ENCODE measurements around the gene RPL36. TPM values are rescaled to one million over a fixed set of nuclear protein-coding genes. Genes with fewer than 3 reads are reported as not detected.

The RPL36 gene
- total RNA-seq, 6 experiments from 2014 or later = 232 to 283 (median 251) TPM

- TF ChIP-seq POLR2A (IDR thresholded peaks at IDR 0.05) = no peak
- TF ChIP-seq, protein P1, sequence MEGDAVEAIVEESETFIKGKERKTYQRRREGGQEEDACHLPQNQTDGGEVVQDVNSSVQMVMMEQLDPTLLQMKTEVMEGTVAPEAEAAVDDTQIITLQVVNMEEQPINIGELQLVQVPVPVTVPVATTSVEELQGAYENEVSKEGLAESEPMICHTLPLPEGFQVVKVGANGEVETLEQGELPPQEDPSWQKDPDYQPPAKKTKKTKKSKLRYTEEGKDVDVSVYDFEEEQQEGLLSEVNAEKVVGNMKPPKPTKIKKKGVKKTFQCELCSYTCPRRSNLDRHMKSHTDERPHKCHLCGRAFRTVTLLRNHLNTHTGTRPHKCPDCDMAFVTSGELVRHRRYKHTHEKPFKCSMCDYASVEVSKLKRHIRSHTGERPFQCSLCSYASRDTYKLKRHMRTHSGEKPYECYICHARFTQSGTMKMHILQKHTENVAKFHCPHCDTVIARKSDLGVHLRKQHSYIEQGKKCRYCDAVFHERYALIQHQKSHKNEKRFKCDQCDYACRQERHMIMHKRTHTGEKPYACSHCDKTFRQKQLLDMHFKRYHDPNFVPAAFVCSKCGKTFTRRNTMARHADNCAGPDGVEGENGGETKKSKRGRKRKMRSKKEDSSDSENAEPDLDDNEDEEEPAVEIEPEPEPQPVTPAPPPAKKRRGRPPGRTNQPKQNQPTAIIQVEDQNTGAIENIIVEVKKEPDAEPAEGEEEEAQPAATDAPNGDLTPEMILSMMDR (IDR thresholded peaks at IDR 0.05) = no peak
Observed at GRCh38 chr19:5713228-5713627, 23.1 kb downstream of the RPL36 start.

DNA sequence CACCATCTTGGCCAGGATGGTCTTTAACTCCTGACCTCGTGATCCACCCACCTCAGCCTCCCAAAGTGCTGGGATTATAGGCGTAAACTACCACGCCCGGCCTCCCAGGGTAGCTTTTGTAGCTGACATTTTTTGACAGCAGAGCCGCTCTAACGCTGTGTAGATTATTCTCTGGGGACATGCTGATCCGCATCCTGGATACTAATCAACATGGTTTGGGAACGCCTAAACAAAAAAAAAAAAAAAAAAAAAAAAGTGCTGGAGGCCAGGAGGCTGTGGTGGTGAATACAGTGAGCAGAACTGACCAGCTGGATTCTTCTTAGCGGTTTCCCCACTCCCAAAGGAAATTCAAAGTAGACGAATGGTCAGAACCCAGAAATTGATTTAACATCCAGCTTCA, 24.7 kb downstream of the RPL36 start:
- DNase-seq (no peak), ATAC-seq (no peak)
- Histone ChIP-seq H3K4me3 (no peak overlapping the region), H3K9me3 (no peaks in the 10 kb centered on the region), H3K27ac (no peak overlapping the region), H3K36me3 (peaks cover 0 to 39% (median 24%) of the 10 kb centered on the region in 4 donors), H3K4me1 (peaks cover 0 to 22% (median 11%) of the 10 kb centered on the region in 4 donors), H3K27me3 (no peaks in the 10 kb centered on the region)
- intact Hi-C loops (cut with DNase I) = no loop called here
- TF ChIP-seq, protein P1 (IDR thresholded peaks at IDR 0.05) = no peak
- no peak for TF ChIP-seq POLR2A (IDR thresholded peaks at IDR 0.05)
- WGBS (ENCODE audit: insufficient coverage, low coverage, low lambda C conversion rate, missing lambda C conversion rate) = 78% methylated on average over 3 of the region's 10 CpGs

More at GRCh38 chr19:5713228-5713627, 23.1 kb downstream of the RPL36 start:
- Histone ChIP-seq H3K27ac (no peak overlapping the region), H3K36me3 (peaks cover 0 to 46% (median 24%) of the 10 kb centered on the region in 4 donors), H3K9me3 (no peaks in the 10 kb centered on the region), H3K27me3 (no peaks in the 10 kb centered on the region), H3K4me3 (no peak overlapping the region), H3K4me1 (peaks cover 0 to 11% (median 4%) of the 10 kb centered on the region in 4 donors)
- 100% methylated on average over 2 of the region's 9 CpGs for WGBS (ENCODE audit: insufficient coverage, low coverage, low lambda C conversion rate, missing lambda C conversion rate)
- no peak for ATAC-seq
- intact Hi-C loops (cut with DNase I) = no loop called here
- DNase-seq = no peak

GRCh38 chr19:5717215-5717935, 27.3 kb downstream of the RPL36 start:
- Histone ChIP-seq H3K4me1 (peaks cover 2 to 22% (median 11%) of the 10 kb centered on the region in 4 donors), H3K27me3 (no peaks in the 10 kb centered on the region), H3K4me3 (no peak overlapping the region), H3K36me3 (peaks cover 0 to 16% (median 9%) of the 10 kb centered on the region in 4 donors), H3K27ac (no peak overlapping the region), H3K9me3 (no peaks in the 10 kb centered on the region)
- no peak for TF ChIP-seq POLR2A (IDR thresholded peaks at IDR 0.05)
- TF ChIP-seq, protein P1 (IDR thresholded peaks at IDR 0.05) = no peak
- no CpG with 5 or more reads among the region's 8 CpGs for WGBS (ENCODE audit: insufficient coverage, low coverage, low lambda C conversion rate, missing lambda C conversion rate)
- no peak for DNase-seq
- intact Hi-C loops (cut with DNase I) = no loop called here
- no peak for ATAC-seq

GRCh38 chr19:5718037-5718578, 28.0 kb downstream of the RPL36 start:
- TF ChIP-seq POLR2A (IDR thresholded peaks at IDR 0.05) = no peak
- TF ChIP-seq, protein P1 (IDR thresholded peaks at IDR 0.05) = no peak
- ATAC-seq (no peak), DNase-seq (no peak)
- peaks cover 2 to 22% (median 11%) of the 10 kb centered on the region in 4 donors for H3K4me1 ChIP-seq
- H3K9me3 ChIP-seq = no peaks in the 10 kb centered on the region
- H3K4me3 ChIP-seq = peak overlapping the region in 1 of 3 donors; percentile 83
- intact Hi-C loops (cut with DNase I) = no loop called here
- peaks cover 0 to 9% (median 3%) of the 10 kb centered on the region in 4 donors for H3K36me3 ChIP-seq
- H3K27ac ChIP-seq = no peak overlapping the region
- H3K27me3 ChIP-seq = no peaks in the 10 kb centered on the region
- WGBS (ENCODE audit: insufficient coverage, low coverage, low lambda C conversion rate, missing lambda C conversion rate) = 37% methylated on average over 12 of the region's 14 CpGs

All from right lobe of liver (tissue), 6 donors.